ENCODE measurements around the gene SRMS. TPM values are rescaled to one million over a fixed set of nuclear protein-coding genes. Genes with fewer than 3 reads are reported as not detected.
"Not testable (repeated sequence)": the region's sequence is repeated elsewhere in the genome, so short reads cannot be mapped to it uniquely, and the experiment has no call there.

SRMS gene
- total and polyA plus RNA-seq, 5 donors = not detected

DNA sequence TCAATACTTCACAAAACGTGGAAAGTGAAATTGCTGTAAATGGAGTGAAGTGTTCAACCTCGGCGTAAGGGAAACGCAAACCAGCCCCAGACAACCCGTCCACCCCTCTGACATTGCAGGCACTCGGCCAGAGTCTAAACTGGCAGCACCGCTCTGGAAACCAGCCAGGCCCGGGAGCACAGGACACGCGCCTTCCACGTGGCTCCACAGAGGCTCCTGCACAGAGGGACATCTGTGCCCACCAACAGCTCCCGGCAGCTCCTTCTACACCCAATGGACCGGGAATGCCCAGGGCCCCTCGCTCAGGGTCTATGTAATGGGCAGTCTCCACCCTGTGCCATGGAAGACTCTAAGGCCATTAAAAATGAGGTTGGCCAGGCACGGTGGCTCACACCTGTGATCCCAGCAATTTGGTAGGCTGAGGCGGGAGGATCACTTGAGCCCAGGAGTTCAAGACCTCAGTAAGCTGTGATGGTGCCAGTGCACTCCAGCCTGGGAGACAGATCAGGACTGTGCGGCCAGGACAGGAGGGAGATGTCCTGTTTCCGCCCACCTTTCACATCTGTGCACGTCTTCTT is 29.9 kb upstream of the SRMS start:
- DNase-seq (peak; percentile 62 to 90 (median 84)), ATAC-seq (peak; percentile 1 to 40)
- H3K4me3 ChIP-seq (ENCODE audit: low read length) = no peak overlapping the region
- 59% methylated on average over 19 of the region's 19 CpGs for WGBS
- no peak overlapping the region for H3K27ac ChIP-seq (ENCODE audit: low read length)
- H3K4me1 ChIP-seq (ENCODE audit: control insufficient read depth, insufficient read depth, low read length) = peaks cover 3% of the 10 kb centered on the region
- no peaks in the 10 kb centered on the region for H3K9me3 ChIP-seq (ENCODE audit: control insufficient read depth, low read length)
- intact Hi-C loops (cut with DNase I) = no loop called here
- no peaks in the 10 kb centered on the region for H3K27me3 ChIP-seq (ENCODE audit: control insufficient read depth, insufficient read depth)

DNA sequence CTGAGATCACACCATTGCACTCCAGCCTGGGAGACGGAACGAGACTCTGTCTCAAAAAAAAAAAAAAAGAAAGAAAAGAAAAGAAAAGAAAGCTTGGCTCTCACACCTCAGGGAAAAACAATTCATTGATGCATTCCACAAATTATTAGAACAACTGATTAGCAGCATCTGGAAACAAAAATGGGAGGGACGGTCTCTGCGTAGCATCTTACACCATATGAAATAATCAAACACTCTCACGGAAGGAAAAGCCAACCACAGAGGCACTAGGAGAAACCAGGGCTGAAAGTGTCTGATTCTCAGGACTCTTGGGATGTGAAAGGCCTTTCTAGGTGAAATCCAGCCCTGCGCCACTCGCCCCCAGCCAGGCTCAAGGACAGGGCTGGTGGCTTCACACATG is 28.8 kb upstream of the SRMS start:
- intact Hi-C loops (cut with DNase I) = no loop called here
- H3K27ac ChIP-seq (ENCODE audit: low read length) = no peak overlapping the region
- WGBS = 78% methylated on average over 7 of the region's 7 CpGs

DNA sequence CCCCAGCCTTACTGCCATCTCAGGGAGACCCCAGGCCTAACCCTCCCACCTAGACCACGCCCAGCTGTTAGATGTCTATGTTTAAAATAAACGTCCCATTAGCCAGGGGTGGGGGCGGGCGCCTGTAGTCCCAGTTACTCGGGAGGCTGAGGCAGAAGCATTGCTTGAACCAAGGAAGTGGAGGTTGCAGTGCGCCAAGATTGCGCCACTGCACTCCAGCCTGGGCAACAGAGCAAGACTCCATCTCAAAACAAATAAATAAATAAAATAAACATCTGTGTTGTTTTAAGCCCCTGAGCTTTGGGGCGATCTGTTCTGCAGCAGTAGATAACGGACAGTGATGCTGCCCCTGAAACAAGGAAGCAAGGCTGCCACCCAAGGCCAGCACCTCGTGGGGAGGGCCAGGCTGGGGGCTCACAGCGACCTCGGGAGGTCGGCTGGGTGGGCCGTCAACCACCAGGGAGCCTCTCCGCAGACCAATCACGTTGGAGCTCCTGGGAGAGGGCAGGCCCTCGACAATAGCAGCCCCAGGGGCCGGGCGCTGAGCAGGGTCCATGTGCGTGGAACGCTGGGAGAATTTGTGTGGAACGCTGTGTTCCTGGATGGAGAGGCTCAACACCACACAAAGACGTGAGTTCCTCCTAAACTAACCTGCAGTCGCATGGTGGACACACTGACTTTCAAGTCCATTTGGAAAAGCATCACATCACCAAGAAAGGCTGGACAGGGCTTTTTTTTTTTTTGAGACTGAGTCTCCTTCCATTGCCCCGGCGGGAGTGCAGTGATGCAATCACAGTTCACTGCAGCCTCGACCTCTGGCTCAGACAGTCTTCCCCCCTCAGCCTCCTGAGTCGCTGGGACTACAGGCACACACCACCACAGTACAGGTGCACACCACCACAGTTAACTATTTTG is 27.5 kb upstream of the SRMS start:
- Histone ChIP-seq H3K4me1 (ENCODE audit: control insufficient read depth, insufficient read depth, low read length) (peaks cover 3% of the 10 kb centered on the region), H3K27me3 (ENCODE audit: control insufficient read depth, insufficient read depth) (no peaks in the 10 kb centered on the region), H3K4me3 (ENCODE audit: low read length) (no peak overlapping the region), H3K27ac (ENCODE audit: low read length) (no peak overlapping the region), H3K9me3 (ENCODE audit: control insufficient read depth, low read length) (no peaks in the 10 kb centered on the region)
- intact Hi-C loops (cut with DNase I) = no loop called here
- WGBS = 70% methylated on average over 28 of the region's 28 CpGs
- ATAC-seq = no peak
- DNase-seq = peak in 1 of 3 donors; percentile 60

More for the DNA sequence above, 28.8 kb upstream of the SRMS start:
- Histone ChIP-seq H3K4me3 (ENCODE audit: low read length) (no peak overlapping the region), H3K4me1 (ENCODE audit: control insufficient read depth, insufficient read depth, low read length) (peaks cover 3% of the 10 kb centered on the region), H3K9me3 (ENCODE audit: control insufficient read depth, low read length) (no peaks in the 10 kb centered on the region), H3K27me3 (ENCODE audit: control insufficient read depth, insufficient read depth) (no peaks in the 10 kb centered on the region)
- DNase-seq = peak in 2 of 3 donors; percentile 19 to 48
- no peak for ATAC-seq

DNA sequence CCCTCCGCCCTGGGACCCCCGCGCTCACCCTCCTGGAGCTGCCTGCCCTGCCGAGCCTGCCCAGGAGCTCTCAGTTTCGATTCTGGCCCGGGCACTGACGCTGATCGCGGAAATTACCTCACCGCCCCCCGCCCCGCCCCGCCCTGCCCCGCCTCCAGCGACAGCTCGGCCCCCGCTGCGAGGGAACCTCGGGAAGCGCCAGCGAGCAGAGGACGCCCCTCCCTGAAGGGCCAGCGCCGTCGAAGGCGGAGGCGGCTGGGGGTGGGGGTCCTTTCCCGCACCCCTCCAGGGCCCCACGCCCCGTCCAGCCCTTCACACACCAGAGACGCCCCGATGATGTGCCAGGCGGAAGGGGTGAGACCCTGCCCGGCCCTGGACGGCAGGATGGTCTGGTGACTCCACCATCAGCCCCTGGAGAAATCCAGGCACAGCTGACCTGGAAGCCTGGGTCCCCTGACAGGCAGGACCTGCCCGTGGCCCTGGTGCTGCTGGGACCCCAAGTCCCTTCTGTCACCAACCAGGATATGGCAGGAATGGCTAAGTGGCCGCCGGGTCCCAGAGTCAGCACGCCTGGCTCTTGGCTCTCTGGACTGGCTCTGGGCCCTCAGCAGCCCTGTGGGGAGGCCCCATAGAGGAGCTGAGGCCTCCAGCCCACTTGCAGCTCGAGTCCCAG is 26.7 kb upstream of the SRMS start, which contains the start of gene HELZ2:
Gene HELZ2, minus strand, starts transcription at position 84 of the 673 bp plus-strand sequence. CDS start 1,854 bp downstream, outside the sequence.
- ATAC-seq = peak; percentile 85 to 89
- 5% methylated on average over 40 of the region's 40 CpGs for WGBS
- no peaks in the 10 kb centered on the region for H3K9me3 ChIP-seq (ENCODE audit: control insufficient read depth, low read length)

DNA sequence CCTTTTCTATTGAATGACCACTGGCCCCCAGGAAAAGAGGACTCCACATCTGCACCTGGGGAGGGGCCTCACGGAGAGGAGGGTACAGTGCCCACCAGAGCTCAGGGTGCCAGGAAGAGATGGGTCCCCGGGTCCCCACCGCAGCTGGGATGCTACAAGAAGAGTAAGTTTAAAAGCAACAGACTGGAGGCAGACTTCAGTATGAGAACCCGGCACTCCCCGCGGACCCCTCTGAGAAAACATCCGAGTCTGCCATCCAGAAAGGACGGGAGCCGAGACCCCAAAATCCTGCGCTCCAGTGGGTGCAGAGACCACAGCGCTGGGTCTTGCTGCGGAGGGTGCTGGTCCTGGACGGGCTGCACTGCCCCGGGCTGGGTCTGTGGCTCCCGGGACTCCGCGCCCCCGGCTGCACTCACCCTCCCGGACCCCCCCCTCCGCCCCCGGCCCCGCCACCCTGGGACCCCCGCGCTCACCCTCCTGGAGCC is 26.1 kb upstream of the SRMS start:
- Histone ChIP-seq H3K27me3 (ENCODE audit: control insufficient read depth, insufficient read depth) (no peaks in the 10 kb centered on the region), H3K9me3 (ENCODE audit: control insufficient read depth, low read length) (no peaks in the 10 kb centered on the region), H3K27ac (ENCODE audit: low read length) (peak overlapping the region; percentile 23), H3K4me1 (ENCODE audit: control insufficient read depth, insufficient read depth, low read length) (peaks cover 3% of the 10 kb centered on the region), H3K4me3 (ENCODE audit: low read length) (peak overlapping the region; percentile 88)
- DNase-seq = peak in 1 of 3 donors; percentile 23
- 2% methylated on average over 24 of the region's 24 CpGs for WGBS
- intact Hi-C loops (cut with DNase I) = no loop called here
- peak; percentile 4 to 40 for ATAC-seq

More for the DNA sequence above, 26.7 kb upstream of the SRMS start, which contains the start of gene HELZ2:
- Histone ChIP-seq H3K27ac (ENCODE audit: low read length) (peak within 1 kb of the TSS; percentile 31), H3K27me3 (ENCODE audit: control insufficient read depth, insufficient read depth) (no peaks in the 10 kb centered on the region), H3K4me3 (ENCODE audit: low read length) (peak within 1 kb of the TSS; percentile 88), H3K4me1 (ENCODE audit: control insufficient read depth, insufficient read depth, low read length) (peaks cover 3% of the 10 kb centered on the region)
- peak; percentile 83 to 91 (median 91) for DNase-seq
- intact Hi-C loops (cut with DNase I) = no loop called here

DNA sequence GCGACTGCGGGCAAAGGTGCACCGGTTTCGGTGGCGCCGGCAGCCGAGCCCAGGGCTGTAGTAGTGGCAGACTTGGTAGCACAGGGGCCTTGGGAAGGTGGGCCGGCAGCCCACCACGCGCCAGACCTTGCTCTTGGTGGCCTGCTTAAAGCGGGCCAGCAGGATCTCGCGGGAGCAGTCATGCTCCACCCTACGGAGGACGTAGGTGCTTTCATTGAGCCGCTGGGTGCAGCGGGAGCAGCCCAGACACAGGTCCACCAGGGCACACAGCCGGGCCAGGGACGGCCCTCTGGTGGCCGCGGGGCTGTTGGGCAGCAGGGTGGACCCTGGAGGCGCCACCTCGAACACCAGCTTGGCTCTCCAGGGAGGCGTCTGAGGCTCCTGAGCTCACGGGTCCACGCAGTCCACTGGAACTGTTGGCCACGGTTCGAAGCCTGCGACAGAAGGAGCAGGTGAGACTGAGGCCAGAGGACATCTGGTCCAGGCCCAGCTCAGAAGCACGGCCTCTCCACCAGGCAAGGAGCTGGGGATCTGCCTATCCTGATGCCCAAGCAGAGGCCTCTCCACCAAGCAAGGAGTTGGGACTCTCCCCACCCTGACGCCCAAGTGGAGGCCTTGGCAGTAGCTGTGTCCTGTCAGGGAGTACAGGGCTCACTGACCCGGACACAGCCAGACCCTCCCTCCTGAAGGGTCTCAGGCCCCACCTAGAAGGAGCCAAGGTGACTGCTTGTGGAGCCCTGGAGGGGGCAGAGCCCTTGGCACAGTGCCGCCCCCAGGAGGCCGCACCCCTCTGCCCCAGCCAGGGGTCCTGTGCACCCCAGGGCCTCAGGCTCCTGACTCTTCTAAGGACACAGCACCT is 25.5 kb upstream of the SRMS start:
- WGBS = 88% methylated on average over 34 of the region's 34 CpGs
- H3K9me3 ChIP-seq (ENCODE audit: control insufficient read depth, low read length) = no peaks in the 10 kb centered on the region
- peaks cover 3% of the 10 kb centered on the region for H3K4me1 ChIP-seq (ENCODE audit: control insufficient read depth, insufficient read depth, low read length)
- H3K27me3 ChIP-seq (ENCODE audit: control insufficient read depth, insufficient read depth) = no peaks in the 10 kb centered on the region
- peak overlapping the region; percentile 88 for H3K4me3 ChIP-seq (ENCODE audit: low read length)
- intact Hi-C loops (cut with DNase I) = no loop called here
- DNase-seq (peak in 2 of 3 donors; percentile 21 to 53), ATAC-seq (peak in 1 of 2 donors; percentile 7)
- peak overlapping the region; percentile 23 for H3K27ac ChIP-seq (ENCODE audit: low read length)

DNA sequence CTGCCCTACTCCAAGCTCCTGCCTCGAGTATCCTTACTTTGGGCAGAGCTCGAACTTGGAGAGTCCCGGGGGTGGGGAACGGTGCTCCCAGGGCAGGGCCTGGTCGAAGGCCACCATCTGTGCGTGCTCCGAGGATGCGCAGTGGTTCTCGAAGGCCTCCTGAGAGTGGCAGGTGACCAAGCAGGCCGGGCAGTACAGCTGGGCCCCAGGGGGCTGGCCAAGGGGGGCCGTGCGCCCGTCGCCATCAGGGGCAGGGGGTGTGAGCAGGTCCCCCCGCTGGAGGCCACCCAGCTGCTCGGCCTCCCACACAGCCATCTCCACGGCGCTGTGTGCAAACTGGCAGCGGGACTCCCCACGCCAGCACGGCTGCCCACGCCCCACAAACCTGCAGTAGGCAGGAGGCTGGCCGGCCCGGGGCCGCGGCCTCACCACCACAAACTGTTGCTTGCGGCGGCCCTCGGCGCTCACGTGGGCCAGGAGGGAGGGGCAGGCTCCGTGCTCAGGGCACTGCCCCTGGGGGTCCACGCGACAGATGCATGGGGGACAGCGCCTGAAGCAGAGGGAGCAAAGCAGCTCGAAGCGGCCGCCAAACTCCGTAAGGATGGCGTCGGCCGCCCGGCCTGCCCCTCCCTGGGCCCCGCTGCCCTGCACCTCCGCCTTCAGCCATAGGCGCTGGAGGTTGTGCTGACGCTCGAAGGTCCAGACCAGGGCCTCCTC is 24.7 kb upstream of the SRMS start:
- ATAC-seq (no peak), DNase-seq (peak in 2 of 3 donors; percentile 19 to 55)
- Histone ChIP-seq H3K9me3 (ENCODE audit: control insufficient read depth, low read length) (no peaks in the 10 kb centered on the region), H3K27me3 (ENCODE audit: control insufficient read depth, insufficient read depth) (no peaks in the 10 kb centered on the region), H3K27ac (ENCODE audit: low read length) (no peak overlapping the region), H3K4me3 (ENCODE audit: low read length) (no peak overlapping the region), H3K4me1 (ENCODE audit: control insufficient read depth, insufficient read depth, low read length) (peaks cover 3% of the 10 kb centered on the region)
- 90% methylated on average over 48 of the region's 48 CpGs for WGBS
- intact Hi-C loops (cut with DNase I) = no loop called here

DNA sequence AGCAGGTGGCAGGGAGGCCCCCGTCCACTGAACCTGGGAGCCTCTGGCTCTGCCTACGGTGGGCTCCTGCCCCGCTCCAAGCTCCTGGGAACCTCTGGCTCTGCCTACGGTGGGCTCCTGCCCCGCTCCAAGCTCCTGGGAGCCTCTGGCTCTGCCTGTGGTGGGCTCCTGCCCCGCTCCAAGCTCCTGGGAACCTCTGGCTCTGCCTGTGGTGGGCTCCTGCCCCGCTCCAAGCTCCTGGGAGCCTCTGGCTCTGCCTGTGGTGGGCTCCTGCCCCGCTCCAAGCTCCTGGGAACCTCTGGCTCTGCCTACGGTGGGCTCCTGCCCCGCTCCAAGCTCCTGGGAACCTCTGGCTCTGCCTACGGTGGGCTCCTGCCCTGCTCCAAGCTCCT is 23.5 kb upstream of the SRMS start:
- H3K9me3 ChIP-seq (ENCODE audit: control insufficient read depth, low read length); H3K27ac ChIP-seq (ENCODE audit: low read length); H3K4me1 ChIP-seq (ENCODE audit: control insufficient read depth, insufficient read depth, low read length); H3K27me3 ChIP-seq (ENCODE audit: control insufficient read depth, insufficient read depth); ATAC-seq; intact Hi-C loops (cut with DNase I); H3K4me3 ChIP-seq (ENCODE audit: low read length): not testable (repeated sequence)
- WGBS = 58% methylated on average over 7 of the region's 11 CpGs
- peak in 1 of 3 donors; percentile 26 for DNase-seq

DNA sequence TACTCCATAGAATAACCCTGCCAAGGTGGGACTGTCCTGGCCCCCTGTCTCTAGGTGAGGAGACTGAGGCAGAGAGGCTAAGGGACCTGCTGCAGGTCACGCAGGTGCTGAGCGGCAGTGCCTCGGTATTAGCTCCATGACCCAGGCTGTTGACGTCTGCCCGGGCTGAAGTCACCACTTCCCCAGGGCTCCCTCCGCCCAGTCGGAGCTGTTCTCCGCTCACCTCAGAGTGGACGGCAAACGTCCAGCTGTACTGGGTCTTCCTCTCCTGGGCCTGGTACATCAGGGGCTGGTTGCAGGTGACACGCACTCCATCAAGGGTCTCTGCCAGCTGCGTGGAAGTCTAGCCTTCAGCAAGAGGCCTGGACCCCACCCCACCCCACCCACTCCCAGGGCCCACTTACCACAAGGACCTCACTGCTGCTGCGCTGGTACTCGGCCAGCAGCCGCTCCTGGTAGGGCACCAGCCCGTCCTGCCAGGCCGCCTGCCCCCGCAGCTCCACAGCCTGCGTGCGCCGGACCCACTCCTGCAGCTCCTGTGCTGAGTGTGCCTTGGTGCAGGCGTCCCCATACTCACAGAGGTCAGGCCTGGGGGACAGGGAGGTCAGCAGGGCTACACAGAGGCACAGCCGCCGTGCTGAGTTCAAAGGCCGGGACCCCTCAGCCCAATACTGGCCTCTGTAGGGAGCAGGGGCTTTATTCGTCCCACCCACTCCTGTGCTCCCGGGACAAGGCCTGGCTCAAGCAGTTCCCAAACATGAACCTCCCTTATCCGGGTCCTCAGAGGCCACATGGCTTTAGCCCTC is 22.9 kb upstream of the SRMS start:
- Histone ChIP-seq H3K9me3 (ENCODE audit: control insufficient read depth, low read length) (no peaks in the 10 kb centered on the region), H3K27me3 (ENCODE audit: control insufficient read depth, insufficient read depth) (no peaks in the 10 kb centered on the region), H3K4me1 (ENCODE audit: control insufficient read depth, insufficient read depth, low read length) (peaks cover 3% of the 10 kb centered on the region), H3K4me3 (ENCODE audit: low read length) (no peak overlapping the region), H3K27ac (ENCODE audit: low read length) (no peak overlapping the region)
- 90% methylated on average over 28 of the region's 28 CpGs for WGBS
- no peak for ATAC-seq
- intact Hi-C loops (cut with DNase I) = no loop called here
- DNase-seq = peak in 1 of 3 donors; percentile 40
